Fibroblast of the aortic adventitia (primary cell): ENCODE results near the gene CCDC54. TPM values are rescaled to one million over a fixed set of nuclear protein-coding genes. Genes with fewer than 3 reads are reported as not detected.

Source experiments
- DNase-seq: peaks from one replicate; pipeline ENCODE4 v3.0.0-alpha.2; 2010; ENCODE audit warnings: low read depth
- H3K4me3 ChIP-seq: 2 replicates; pipeline ENCODE4 v1.5.1; 2011; ENCODE audit warnings: low read depth, mild to moderate bottlenecking, control low read depth, low read length, moderate library complexity
- CTCF ChIP-seq: IDR thresholded peaks from 2 replicates; pipeline ENCODE4 v1.5.1; 2011; ENCODE audit warnings: mild to moderate bottlenecking, low read length, control low read depth, inconsistent platforms; ENCODE audit not compliant: insufficient read depth
- total RNA-seq: library from RNA; depleted of rRNA; stranded (reverse); fragments of >200 nt; gene quantifications from 2 replicates; pipeline ENCODE4 v1.2.3, GENCODE V29; 2012; ENCODE audit warnings: low replicate concordance

Gene CCDC54
- total RNA-seq, 1 donor: not detected

GRCh38 chr3:107421881-107422280 is 44.6 kb downstream of the CCDC54 start:
- no peak overlapping the region for H3K4me3 ChIP-seq
- DNase-seq: no peak
- no peak for TF ChIP-seq CTCF

GRCh38 chr3:107425033-107425432 is 47.8 kb downstream of the CCDC54 start:
- DNase-seq: no peak
- TF ChIP-seq CTCF: no peak
- no peak overlapping the region for H3K4me3 ChIP-seq

GRCh38 chr3:107426223-107426622 is 49.0 kb downstream of the CCDC54 start:
- no peak for TF ChIP-seq CTCF
- no peak for DNase-seq
- no peak overlapping the region for H3K4me3 ChIP-seq

Other genes with a start within 250 kb of the CCDC54 start
- gene BBX, start 145.5 kb downstream of the CCDC54 start, total RNA-seq: 77.8 and 81.8 TPM in 2 replicates